Measurements from ENCODE around the gene DIDO1.
"Not testable (repeated sequence)": the region's sequence is repeated elsewhere in the genome, so short reads cannot be mapped to it uniquely, and the experiment has no call there.

Gene DIDO1

DNA sequence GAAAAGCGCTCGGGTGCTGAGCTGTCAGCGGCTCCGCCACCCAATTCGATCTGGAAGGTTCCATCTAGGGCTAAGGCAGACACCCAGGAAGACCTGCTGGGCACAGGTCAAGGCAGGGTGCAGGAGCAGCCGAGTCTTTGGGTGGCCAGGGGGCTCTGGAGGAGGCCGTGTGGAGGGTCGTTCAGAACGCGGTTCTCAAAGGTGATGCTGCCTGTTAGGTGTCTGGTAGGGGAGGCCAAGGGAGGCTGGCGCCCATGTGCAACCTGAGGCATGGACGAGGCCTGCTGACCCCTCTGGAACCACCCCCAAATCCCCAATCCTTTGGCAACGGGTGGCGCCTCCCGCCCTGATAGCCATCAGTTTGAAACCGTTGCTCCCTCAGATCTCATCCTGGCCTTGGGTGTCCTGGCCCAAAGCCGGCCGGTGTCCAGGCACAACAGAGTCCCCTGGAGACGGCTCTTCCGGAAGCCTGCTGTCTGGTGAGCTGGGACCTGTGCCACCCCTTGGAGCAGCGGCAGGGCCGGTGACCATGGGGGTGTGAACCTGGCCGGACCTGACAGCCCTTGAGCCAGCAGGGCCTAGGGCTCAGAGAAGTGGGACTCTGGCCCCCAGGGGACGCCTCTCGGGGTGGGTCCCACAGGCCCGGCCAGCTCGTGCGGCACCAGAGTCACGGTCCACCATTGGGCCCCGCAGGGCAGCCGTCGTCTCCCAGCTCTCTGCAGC lies 36.7 kb upstream of the DIDO1 start:
- no peak for DNase-seq (ENCODE audit: low read depth)

GRCh38 chr20:62962221-62962879 lies 36.0 kb upstream of the DIDO1 start:
- no peak for DNase-seq (ENCODE audit: low read depth)

DNA sequence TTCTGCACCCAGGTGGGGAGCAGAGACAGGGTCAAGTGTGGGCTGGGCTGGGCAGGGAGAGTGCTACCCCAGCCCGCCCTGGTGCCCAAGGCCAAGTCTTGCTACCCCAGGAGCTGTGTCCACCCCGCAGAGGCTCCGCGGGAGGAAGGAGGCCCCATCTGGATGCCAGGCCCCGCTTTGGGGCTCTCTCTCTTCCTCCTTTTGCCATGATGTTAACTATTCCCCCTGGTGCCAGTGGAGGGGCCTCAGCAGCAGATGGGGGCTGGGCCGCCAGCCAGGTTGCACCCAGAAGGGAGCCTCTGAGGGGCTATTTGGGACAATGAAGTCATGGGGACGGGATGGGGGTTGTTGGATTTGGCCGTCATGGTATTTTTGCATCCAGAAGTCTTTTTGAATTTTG lies 35.5 kb upstream of the DIDO1 start:
- DNase-seq (ENCODE audit: low read depth): no peak

DNA sequence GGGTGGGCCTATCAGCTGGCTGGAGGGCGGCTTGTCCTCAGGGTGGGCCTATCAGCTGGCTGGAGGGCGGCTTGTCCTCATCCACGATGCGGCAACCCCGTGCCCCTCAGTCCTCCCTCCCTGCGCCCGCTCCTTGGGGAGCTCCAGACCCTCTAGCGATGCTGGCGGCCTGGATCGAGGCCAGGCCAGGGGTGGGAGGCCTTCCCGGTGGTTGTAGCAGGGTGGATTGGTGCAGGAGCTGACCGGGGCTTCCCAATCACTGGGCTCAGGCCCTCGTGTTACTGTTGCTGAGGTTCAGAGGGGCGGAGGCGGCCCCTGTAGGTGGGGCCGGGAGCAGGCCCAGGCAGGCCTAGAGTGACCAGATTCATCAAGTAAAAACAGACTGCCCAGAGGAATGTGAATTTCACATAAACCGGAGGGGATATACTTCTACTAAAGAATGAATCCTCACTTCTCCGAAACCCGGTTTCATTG lies 35.0 kb upstream of the DIDO1 start:
- DNase-seq (ENCODE audit: low read depth): no peak

- DNase-seq (ENCODE audit: low read depth): not testable (repeated sequence)
These were observed 34.4 kb upstream of the DIDO1 start for GRCh38 chr20:62960446-62961309.

- DNase-seq (ENCODE audit: low read depth): no peak
These were observed 33.7 kb upstream of the DIDO1 start for GRCh38 chr20:62959998-62960436.

DNA sequence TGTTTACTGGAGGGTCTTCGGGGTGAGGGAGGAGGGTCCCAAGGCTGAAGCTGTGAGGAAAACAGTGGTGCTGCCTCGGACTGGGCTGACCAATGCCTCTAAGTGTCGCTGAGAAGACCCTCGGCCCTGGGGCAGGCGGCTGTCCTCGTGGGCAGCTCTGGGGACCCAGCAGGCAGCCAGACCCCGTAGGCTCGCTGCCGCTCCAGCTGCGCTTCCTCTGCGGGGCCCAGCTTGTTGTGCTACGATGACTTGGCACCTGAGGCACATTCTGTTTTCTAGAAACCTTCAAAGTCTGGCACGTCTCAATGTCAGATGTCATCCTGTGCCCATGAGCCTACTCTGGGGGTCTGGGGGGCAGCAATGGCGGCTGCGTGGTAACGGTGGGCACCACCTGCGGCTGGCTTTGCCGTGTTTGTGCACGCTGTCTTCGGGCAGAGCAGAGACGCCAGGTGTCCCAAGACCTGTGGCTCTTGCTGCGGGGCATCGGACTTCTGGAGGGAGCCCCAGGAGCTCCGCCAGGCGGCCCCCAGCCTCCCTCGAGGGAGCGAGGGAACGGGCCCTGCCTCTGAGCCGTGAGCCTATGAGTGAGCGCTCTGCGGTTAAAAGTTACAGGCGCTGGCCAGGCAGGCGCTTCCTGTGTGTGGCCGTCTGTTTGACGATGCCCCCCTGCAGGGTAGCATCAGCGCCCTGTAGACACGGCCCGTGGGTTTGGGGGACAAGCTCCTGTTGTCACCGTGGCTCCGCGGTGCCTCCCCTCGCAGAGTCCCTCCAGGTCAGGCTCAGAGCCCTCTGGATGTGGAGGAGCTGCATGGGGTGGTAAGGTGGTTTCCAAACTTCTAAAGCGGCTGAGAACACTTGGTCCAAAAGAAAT lies 33.0 kb upstream of the DIDO1 start:
- no peak for DNase-seq (ENCODE audit: low read depth)

DNA sequence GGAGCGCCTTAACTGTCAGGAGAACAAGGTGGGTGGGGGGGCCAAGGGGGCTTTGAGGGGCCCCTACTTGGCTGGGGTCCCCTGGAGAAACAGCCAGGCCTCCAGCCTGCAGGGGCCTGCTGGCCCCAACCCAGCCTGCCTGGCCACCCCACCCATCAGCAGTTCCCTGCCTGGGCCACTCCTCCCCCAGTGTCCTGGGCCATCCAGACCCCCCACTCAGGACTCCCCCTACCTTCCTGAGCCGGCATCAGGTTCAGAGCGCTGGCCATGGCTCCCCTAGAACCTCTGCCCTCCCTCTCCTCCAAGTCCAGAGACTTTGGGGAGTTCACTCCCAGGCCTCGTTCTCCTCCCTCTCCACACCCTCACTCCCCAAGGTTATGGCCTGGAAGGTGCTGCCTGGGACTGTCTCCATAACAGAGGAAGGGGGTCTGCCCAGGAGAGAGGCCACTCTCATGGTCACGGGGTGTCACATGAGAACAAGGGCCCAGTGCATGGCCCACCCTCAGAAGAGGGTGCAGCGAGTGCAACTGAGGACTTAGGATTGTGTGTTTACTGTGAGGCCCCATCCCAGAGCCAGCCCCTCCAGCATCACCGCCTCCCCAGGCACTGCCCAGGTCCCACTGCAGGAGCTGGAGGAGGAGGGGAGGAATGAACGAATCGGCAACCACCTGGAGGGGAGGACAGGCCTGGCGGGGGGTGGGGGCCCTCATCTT lies 32.2 kb upstream of the DIDO1 start:
- DNase-seq (ENCODE audit: low read depth): no peak

DNA sequence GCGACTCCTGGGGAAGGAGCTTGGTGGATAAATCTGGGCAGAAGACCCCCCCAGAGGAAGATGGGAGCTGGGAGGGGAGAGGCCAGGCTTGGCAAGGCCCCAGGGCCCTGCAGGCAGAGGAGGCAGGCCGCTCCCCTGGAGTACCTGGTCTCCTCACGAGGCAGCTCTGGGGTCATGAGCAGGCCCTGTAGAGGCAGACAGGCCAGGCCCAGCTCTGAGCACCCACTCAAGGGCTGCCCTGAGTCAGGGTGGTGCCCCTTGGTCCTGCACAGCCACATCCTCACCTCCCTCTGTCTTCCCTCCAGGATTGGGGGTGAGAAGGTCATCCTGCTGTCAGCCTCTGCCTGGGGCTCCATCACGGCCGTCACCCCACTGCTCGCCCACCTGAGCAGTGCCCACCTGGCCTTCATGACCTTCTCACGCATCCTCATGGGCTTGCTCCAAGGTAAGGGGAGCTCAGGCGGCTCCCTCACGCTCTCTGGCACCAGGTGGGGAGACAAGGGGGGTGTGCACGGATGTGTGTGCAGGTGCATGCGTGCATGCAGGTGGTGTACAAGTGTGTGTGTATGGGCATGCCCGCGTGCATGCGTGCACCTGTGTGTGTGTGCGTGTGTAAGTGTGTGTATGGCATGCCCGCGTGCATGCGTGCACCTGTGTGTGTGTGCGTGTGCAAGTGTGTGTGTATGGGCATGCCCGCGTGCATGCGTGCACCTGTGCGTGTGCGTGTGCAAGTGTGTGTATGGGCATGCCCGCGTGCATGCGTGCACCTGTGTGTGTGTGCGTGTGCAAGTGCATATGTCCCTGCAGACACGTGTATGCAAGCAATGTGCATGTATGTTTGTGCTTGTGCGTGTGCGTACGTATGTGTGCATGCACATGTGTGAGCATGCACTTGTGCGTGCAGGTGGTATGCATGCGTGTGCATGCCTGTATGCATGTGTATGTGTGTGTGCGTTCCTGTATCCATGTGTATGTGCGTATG lies 31.1 kb upstream of the DIDO1 start:
- DNase-seq (ENCODE audit: low read depth): no peak

DNA sequence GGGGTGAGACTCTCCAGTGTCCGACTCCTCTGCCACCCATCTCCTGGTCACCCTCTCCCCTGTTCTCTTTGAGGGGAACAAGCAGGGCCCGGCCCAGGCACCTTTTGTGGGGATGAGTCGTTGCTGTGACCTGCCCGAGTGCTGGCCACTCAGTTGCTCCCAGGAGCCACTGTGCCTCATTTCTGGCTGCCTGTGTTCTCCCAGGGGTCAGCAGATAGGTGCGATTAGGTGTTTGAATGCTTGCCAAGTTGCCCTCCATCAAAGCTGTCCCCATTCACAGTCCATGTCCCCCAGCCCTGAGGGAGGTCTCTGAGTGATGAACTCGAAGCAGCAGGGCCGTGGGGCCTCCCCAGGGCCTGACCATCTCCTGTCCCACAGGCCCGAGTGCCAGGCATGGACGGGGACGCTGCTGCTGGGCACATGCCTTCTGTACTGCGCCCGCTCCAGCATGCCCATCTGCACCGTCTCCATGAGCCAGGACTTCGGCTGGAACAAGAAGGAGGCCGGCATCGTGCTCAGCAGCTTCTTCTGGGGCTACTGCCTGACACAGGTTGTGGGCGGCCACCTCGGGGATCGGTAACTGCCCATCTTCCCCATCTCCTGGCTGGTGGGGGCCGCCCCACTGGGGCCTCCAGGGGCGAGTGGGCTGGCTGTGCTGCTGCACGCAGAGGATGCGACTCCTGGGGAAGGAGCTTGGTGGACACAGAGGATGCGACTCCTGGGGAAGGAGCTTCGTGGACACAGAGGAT lies 30.3 kb upstream of the DIDO1 start:
- DNase-seq (ENCODE audit: low read depth): no peak

GRCh38 chr20:62955519-62956386 lies 29.4 kb upstream of the DIDO1 start:
- DNase-seq (ENCODE audit: low read depth): no peak

DNA sequence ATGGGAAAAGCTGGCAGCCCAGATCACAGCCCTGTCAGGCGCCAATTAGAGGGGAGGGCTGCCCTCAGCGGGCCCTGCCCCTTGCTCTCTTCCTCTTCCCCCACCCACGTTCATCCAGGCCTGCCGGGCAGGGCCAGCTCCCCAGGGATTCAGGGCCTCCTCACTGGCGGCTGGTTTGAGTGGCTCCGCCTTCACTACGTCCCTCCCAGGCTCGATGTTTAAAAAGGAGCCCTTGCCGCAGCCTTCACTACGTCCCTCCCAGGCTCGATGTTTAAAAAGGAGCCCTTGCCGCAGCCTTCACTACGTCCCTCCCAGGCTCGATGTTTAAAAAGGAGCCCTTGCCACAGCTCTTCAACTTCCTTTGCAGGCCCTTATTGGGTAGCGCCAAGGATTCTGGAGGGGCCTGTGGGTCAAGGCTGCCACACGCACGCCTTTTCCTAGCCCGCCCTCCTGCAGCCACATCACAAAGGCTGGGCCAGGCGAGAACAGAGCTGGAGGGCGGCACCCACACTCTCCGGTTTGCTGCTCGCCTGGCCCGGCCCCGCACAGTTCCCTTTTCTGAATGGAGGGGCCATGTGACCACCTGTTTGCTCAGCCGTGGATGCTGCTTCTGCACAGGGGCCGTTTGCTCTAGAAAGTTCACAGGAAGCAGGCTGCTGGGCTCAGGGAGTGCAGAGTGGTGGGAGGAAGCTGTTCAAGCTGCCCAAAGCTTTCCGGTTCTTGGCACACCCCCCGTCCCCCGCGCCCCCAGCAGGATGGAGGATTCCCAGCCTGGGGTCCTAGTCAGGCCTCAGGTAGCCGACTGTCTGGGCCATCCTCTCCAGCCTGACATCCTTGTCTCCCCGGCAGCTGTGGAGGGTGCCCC lies 27.8 kb upstream of the DIDO1 start:
- peak; percentile 42 for DNase-seq (ENCODE audit: low read depth)

DNA sequence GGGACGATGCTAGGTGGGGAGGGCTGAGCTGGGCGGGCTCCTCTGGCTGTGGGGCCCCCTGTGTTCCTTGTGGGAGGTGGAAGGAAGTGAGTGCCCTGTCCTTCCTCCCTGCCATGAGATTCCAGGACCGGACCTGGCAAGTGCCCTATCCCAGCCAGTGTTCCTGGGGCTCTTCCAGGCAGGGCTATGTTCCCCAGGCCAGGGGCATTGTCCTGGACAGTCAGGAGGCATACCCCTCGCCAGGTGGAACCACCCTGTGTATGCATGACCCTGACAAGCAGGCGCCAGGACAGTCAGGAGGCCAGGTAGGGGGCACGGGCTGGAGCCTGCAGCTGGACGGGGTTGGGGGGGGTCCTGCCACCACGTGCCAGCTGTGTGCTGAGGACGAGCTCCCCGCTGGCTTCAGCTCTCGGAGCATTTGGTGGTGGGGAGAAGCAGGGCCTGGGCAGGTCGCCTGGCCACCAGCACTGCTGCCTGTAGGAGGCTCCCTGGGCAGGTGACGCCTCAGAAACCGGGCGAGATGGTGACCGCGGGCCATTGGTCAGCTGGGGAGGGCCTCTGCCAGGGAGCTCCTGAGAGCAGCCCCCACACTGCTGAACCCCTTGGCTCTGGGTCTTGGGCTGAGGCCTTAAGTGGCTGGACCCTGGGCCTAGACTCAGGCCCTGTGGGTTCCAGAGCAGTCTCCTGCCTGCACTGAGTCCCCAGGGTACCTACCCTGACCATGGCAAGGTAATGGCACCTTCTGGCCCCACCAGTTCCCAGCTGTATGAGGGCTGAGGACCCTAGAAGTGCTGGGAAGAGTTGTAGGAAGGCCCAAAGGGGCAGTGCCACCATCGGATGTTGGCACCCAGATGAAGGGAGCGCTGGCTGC lies 26.9 kb upstream of the DIDO1 start:
- DNase-seq (ENCODE audit: low read depth): no peak

DNA sequence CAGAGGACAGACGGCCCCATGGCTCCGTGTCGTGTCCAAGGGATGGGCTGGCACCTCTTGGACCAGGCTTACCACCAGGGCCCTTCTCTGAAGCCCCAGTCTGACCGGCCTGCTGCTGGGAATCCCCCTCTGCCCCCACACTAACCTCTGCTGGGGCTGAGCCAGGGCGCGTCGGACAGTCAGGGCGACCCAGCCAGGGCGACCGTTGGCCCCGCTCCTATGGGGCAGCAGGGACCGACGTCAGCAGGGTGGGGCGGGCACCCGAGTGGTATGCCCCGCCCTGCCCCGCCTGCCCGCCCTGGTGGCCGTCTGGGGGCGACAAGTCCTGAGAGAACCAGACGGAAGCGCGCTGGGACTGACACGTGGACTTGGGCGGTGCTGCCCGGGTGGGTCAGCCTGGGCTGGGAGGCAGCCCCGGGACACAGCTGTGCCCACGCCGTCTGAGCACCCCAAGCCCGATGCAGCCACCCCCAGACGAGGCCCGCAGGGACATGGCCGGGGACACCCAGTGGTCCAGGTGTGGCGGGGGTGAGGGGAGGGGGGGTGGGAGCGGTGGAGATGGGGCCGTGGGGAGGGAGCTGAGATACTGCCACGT lies 26.2 kb upstream of the DIDO1 start, which contains the start of gene SLC17A9:
Gene SLC17A9, plus strand, starts transcription at position 337 of the 595 bp plus-strand sequence. Its CDS starts 122 bp downstream, at position 459.
- no peak for DNase-seq (ENCODE audit: low read depth)

DNA sequence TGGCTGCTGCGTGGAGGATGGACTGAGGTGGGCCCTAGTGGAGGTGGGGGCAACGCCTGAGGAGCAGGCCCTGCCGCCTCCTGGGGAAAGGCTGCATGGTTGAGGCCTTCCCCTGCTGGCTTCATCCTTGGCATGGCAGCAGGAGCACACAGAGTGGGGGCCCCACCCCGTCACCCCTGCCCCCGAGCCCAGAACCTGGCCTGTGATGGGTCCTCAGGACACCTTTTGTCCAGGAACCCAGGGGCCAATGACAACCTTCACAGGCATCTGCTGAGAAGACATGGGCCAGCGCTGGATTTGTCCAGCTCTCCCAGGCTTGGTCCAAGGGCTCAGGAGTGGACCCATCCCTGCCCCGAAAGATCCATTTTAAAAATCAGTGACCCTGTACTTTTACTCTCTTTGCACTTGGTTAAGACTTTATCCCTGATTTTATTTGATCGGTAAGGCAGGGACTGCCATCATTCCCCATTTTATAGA lies 25.6 kb upstream of the DIDO1 start:
- DNase-seq (ENCODE audit: low read depth): no peak

All from activated T-cell treated with anti-CD3 and anti-CD28 coated beads for 24 hours (primary cell).